ENCODE results near the gene RNF121. TPM values are rescaled to one million over a fixed set of nuclear protein-coding genes. Genes with fewer than 3 reads are reported as not detected.

The RNF121 gene
- polyA plus RNA-seq, 1 donor: 30.7 TPM

GRCh38 chr11:72037554-72038311 lies 108.9 kb downstream of the RNF121 start:
- DNase-seq (ENCODE audit: low read depth): no peak

DNA sequence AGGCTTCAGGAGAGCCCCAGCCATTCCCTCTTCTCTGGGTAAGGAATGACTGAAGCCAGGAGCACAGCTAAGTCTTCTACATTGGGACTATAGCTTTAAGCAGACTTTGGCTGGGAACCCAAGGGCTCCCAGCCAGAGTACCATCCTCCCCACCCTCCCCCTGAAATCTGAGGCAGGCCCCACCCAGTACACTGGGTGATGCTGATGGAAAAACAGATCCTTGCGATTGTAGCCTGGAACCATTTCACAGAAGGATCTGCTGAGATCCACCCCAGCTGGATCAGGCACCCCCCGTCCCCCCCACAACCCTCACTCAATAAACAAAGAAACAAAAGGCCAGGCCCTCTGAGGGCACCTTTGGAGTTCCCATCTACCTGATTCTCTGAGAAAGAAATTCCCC lies 109.6 kb downstream of the RNF121 start:
- no peak for DNase-seq (ENCODE audit: low read depth)

GRCh38 chr11:72039031-72039855 lies 110.4 kb downstream of the RNF121 start:
- DNase-seq (ENCODE audit: low read depth): no peak

DNA sequence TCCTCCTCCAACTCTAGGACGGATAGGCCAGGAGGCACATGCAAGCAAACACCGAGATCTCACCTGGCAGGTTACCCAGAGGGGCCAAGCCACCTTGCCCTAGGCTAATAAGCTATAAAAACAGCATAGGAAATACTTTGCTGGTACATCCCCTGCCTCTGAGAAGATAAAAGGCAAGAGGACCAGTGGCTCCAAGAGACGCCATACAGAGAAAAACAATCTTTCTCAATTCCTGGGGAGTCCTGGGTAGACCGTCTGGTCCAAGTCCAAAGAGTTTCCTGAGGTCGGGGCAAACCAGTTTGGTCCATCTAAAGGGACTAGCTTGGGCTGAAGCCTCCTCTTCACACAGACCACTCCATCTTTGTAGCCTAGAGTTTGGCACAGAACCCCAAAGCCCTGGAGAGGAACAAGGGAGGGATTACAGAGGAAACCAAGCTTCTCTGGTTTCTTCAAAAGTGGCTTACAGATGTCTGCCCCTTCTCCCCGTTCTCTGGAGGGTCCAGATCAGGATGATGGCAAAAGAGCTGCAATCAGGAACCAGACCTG lies 111.1 kb downstream of the RNF121 start:
- no peak for DNase-seq (ENCODE audit: low read depth)

DNA sequence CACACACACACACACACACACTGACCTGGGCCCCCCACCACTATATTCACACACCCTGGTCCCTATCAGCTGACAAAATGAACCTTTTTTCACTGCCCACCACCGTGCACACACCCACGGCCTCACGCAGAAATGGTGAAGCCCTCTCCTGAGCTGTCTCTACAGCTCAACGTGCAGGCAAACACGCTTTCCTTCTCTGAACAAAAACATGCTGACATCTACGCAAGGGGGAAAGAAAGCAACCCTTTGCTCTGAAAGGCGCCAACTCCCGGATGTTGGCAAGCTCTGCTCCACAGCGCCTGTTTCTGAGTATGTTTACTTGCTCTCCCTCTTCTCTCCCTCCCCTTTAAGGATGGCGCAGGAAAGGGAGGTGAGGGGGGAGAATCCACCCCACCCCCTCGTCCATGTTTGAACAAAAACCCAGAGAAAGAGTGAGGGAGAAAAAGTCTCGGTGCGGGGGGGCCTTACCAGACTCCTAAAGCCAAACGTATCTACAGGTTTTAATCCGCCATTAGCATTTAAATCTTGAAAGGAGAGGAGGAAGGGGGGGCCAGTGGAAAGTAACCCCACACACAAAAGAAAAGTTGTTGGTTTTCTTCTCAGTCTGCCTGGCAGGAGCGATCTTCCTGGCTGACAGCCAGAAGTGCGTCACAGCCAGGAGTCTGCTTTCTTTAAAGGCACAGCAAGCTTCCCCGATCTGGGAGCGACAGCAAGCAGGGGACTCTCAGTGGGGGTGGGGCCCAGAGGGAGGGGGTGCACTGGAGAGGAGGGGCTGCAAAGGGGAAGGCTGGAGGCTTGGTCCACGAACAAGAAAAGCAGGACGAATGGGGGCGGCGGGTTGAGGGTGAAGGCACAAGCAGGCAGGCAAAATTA lies 111.9 kb downstream of the RNF121 start:
- peak; percentile 95 for DNase-seq (ENCODE audit: low read depth)

GRCh38 chr11:72041364-72042063 lies 112.7 kb downstream of the RNF121 start:
- no peak for DNase-seq (ENCODE audit: low read depth)

GRCh38 chr11:72042064-72042745 lies 113.4 kb downstream of the RNF121 start:
- no peak for DNase-seq (ENCODE audit: low read depth)

DNA sequence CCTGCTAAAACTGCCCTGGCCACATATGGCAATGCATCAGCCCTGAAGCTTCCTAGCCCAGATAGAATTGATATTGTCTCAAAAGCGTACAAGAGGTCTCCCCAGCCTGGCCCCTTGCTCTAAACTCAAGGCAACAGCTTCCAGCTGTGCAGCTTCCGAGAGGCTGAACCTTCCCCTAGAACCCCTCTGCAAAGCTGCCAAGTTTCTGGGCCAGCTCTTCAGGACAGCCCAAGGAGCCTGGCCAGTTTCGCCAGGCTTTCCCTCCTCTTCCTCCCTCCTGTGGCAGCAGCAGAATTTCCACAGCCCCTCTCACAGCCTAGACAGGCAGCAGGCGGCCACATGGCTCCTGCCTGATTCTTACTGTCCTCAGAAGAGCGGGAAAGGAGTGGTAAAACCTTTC lies 117.0 kb downstream of the RNF121 start:
- DNase-seq (ENCODE audit: low read depth): no peak

Other genes with a start within 250 kb of the RNF121 start
- not detected for gene DEFB108B, start 95.8 kb upstream of the RNF121 start, polyA plus RNA-seq (ENCODE audit: insufficient read length)
- gene DEFB131B, start 50.6 kb upstream of the RNF121 start, polyA plus RNA-seq (ENCODE audit: insufficient read length): not detected
- 2.2 TPM for gene XNDC1N, start 452 bp upstream of the RNF121 start, polyA plus RNA-seq (ENCODE audit: insufficient read length)
- 8.2 TPM for gene IL18BP, start 69.9 kb downstream of the RNF121 start, polyA plus RNA-seq (ENCODE audit: insufficient read length)
- 165 TPM for gene NUMA1, start 151.5 kb downstream of the RNF121 start, polyA plus RNA-seq (ENCODE audit: insufficient read length)
- 6.5 TPM for gene LRRC51, start 151.8 kb downstream of the RNF121 start, polyA plus RNA-seq (ENCODE audit: insufficient read length)
- 78.6 TPM for gene LAMTOR1, start 174.3 kb downstream of the RNF121 start, polyA plus RNA-seq (ENCODE audit: insufficient read length)
- gene TOMT, start 176.9 kb downstream of the RNF121 start, polyA plus RNA-seq (ENCODE audit: insufficient read length): not detected
- 30.8 TPM for gene ANAPC15, start 183.6 kb downstream of the RNF121 start, polyA plus RNA-seq (ENCODE audit: insufficient read length)
- 0.65 TPM for gene FOLR3, start 206.7 kb downstream of the RNF121 start, polyA plus RNA-seq (ENCODE audit: insufficient read length)